GM19351 (cell line): ENCODE results near the gene IRS1.

Source experiments
- ATAC-seq: cut with Tn5 transposase; IDR thresholded peaks from one replicate; pipeline ENCODE4 v1.9.1; 2021; ENCODE audit warnings: mild to moderate bottlenecking, moderate library complexity; ENCODE audit not compliant: unreplicated experiment

Gene IRS1

GRCh38 chr2:226692521-226693126 is 107.0 kb downstream of the IRS1 start:
- no peak for ATAC-seq

GRCh38 chr2:226691255-226691654 is 108.4 kb downstream of the IRS1 start:
- ATAC-seq: no peak

- no peak for ATAC-seq
Observed at GRCh38 chr2:226690461-226691024, 109.1 kb downstream of the IRS1 start.

GRCh38 chr2:226687641-226688253 is 111.9 kb downstream of the IRS1 start:
- ATAC-seq: no peak

- no peak for ATAC-seq
Observed at GRCh38 chr2:226684563-226684959, 115.1 kb downstream of the IRS1 start.

GRCh38 chr2:226683944-226684562 is 115.6 kb downstream of the IRS1 start:
- ATAC-seq: no peak

GRCh38 chr2:226683196-226683595 is 116.4 kb downstream of the IRS1 start:
- no peak for ATAC-seq
